GM10266 (cell line): ENCODE results near the gene CCDC127.

Experiments
- DNase-seq: peaks from one replicate; pipeline ENCODE4 v3.0.0; 2012; ENCODE audit errors: extremely low spot score
- TF ChIP-seq, protein P1 (sequence below): IDR thresholded peaks from 2 replicates; pipeline ENCODE4 v1.5.1; 2012; ENCODE audit warnings: mild to moderate bottlenecking, low read depth; ENCODE audit not compliant: control insufficient read depth, insufficient read depth; ENCODE audit errors: missing control alignments

Gene CCDC127

GRCh38 chr5:194102-194501 lies 23.9 kb downstream of the CCDC127 start:
- TF ChIP-seq, protein P1, sequence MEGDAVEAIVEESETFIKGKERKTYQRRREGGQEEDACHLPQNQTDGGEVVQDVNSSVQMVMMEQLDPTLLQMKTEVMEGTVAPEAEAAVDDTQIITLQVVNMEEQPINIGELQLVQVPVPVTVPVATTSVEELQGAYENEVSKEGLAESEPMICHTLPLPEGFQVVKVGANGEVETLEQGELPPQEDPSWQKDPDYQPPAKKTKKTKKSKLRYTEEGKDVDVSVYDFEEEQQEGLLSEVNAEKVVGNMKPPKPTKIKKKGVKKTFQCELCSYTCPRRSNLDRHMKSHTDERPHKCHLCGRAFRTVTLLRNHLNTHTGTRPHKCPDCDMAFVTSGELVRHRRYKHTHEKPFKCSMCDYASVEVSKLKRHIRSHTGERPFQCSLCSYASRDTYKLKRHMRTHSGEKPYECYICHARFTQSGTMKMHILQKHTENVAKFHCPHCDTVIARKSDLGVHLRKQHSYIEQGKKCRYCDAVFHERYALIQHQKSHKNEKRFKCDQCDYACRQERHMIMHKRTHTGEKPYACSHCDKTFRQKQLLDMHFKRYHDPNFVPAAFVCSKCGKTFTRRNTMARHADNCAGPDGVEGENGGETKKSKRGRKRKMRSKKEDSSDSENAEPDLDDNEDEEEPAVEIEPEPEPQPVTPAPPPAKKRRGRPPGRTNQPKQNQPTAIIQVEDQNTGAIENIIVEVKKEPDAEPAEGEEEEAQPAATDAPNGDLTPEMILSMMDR: no peak
- DNase-seq: no peak

- TF ChIP-seq, protein P1: no peak
- DNase-seq: no peak
Observed at GRCh38 chr5:192970-193831, 24.8 kb downstream of the CCDC127 start.

DNA sequence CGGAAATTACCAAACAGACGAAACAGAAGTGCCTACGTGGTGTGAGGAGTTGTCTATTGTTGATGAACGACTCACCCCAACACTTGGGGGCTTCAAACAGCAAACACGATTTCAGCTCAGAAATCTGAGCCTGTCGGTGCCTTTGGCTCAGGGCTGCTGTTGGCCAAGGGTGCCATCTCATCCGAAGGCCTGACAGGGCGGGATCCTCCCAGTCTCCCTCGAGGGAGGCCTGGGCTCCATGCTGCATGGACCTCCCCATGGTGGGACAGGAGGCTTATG lies 25.3 kb downstream of the CCDC127 start:
- TF ChIP-seq, protein P1: no peak
- no peak for DNase-seq

- TF ChIP-seq, protein P1: no peak
- DNase-seq: no peak
Observed at GRCh38 chr5:191949-192690, 25.8 kb downstream of the CCDC127 start.

DNA sequence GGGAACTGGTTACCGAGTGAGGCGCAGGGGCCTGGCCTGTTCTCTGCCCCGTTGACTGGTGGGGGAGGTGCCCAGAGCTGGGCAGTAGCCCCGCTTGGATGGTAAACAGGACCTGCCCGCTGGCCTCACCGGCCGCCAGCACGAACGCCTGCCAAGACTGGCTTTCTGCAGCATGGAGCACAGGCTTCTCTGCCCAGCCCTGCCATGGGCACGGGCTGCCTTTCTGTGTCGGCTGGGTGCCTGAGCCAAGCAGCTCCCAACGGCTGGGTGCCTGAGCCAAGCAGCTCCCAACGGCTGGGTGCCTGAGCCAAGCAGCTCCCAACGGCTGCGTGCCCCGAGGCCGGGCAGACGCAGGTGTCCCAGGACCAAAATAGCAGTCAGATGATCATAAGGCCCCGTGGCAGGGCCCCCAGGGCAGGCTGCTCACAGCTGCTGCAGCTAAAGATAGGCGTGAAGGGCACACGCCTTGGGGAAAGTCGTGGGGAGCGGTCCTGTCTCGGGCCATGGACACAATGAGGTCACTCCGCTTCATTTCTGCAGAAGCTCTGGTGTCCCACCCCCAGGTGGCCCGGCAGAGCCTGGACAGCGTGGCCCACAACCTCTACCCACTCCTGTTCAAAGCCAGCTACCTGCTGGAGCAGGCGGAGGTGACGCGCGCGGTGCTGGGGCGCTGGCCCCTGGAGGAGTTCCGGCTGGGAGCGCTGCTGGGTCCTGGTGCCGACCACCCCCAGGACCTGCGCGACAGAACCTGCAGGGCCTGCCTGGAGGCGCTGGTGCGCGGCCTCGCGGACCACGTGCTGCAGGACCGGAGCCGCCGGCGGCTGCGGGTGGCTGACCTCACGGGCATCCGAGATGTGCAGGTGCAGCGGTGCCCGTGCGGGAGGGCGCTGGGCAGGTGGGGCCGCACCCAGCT lies 26.7 kb downstream of the CCDC127 start, which contains the start of gene LRRC14B:
Gene LRRC14B (plus strand): TSS at position 460 of the 913 bp plus-strand sequence. CDS start 44 bp downstream, at position 504.
- DNase-seq: no peak
- TF ChIP-seq, protein P1: no peak

- no peak for DNase-seq
Observed at GRCh38 chr5:190366-191035, 27.5 kb downstream of the CCDC127 start.

More at GRCh38 chr5:190366-191035, 27.5 kb downstream of the CCDC127 start:
- TF ChIP-seq, protein P1: no peak
